Uterus (tissue), 4 donors: ENCODE data around the gene TRPV3. TPM values are rescaled to one million over a fixed set of nuclear protein-coding genes. Genes with fewer than 3 reads are reported as not detected.
"Not testable (repeated sequence)": the region's sequence is repeated elsewhere in the genome, so short reads cannot be mapped to it uniquely, and the experiment has no call there.

Source experiments
- DNase-seq, 2 donors: peaks; one replicate each; pipeline ENCODE4 v3.0.0-alpha.2; 2019 to 2020
- H3K27ac ChIP-seq, 2 donors: fragments of 200-600 bp; sonication (generic); 1 replicate in 1 of 2; 2 replicates in 1 of 2; pipeline ENCODE4 v1.5.1; 2016 to 2018
- H3K27me3 ChIP-seq, 2 donors: fragments of 200-600 bp; sonication (generic); one replicate each; pipeline ENCODE4 v1.5.1; 2018 to 2019; ENCODE audit warnings: control low read depth in 1 of 2
- H3K36me3 ChIP-seq, 2 donors: fragments of 200-600 bp; sonication (generic); one replicate each; pipeline ENCODE4 v1.5.1; 2019; ENCODE audit warnings: control low read depth in 1 of 2
- H3K4me1 ChIP-seq, 2 donors: fragments of 200-600 bp; sonication (generic); one replicate each; pipeline ENCODE4 v1.5.1; 2018 to 2019; ENCODE audit warnings: control low read depth in 1 of 2
- H3K4me3 ChIP-seq, 2 donors: fragments of 200-600 bp; sonication (generic); 1 replicate in 1 of 2; 2 replicates in 1 of 2; pipeline ENCODE4 v1.5.1; 2018 to 2019; ENCODE audit warnings: mild to moderate bottlenecking in 1 of 2
- H3K9me3 ChIP-seq, 2 donors: fragments of 200-600 bp; sonication (generic); one replicate each; pipeline ENCODE4 v1.5.1; 2019; ENCODE audit warnings: control low read depth in 1 of 2
- POLR2A ChIP-seq, 2 donors: fragments of 450-650 bp; IDR thresholded peaks; one replicate each; pipeline ENCODE4 v1.6.1; 2016; ENCODE audit warnings: antibody characterized with exemption in 2 of 2, mild to moderate bottlenecking in 1 of 2, moderate library complexity in 1 of 2
- intact Hi-C: fragments of 100-400 bp; cut with DNase I; formaldehyde crosslinking; loops from one replicate; pipeline ENCODE4 v1.15.1; 2023; ENCODE audit warnings: low total_unique reads
- total RNA-seq, 4 donors: library from RNA; depleted of rRNA in 3 of 4; stranded (reverse); fragments of >200 nt in 3 of 4; gene quantifications; one replicate each; pipeline versions ENCODE4 v1.1.0 to v1.2.4, GENCODE V29; 2014 to 2023
- TF ChIP-seq, protein P1 (sequence below), 4 experiments: fragments of 200-600 bp in 2 of 4; fragments of 450-650 bp in 2 of 4; sonication (generic) in 2 of 4; IDR thresholded peaks; one replicate each; pipeline ENCODE4 v1.5.1; 2016 to 2019; ENCODE audit warnings: antibody characterized with exemption in 4 of 4, mild to moderate bottlenecking in 2 of 4, moderate library complexity in 1 of 4
- donor health status: DM: yes; HTN: yes; CAD: no.

The TRPV3 gene
- total RNA-seq, 4 donors from 2014 or later = 0.88 to 1.5 TPM; not detected in 2

DNA sequence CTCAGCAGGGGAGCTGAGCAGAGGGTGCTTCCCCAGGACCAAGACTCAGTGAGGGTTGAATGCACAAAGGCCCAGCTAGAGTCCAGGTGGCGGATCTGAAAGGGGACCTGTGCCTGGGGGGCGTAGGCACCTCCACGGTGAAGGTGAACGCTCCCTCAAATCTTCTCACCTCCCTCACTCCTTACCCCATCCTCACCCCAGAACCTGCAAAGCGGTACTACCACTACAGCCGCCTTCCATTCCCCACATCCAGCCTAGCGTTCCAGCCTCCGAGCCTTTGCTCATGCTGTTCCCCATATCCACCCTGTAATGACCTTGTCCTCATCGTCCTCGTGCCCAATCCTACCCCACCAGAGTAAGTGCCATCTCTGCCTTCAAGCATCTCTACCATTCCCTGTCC lies 30.6 kb downstream of the TRPV3 start:
- Histone ChIP-seq H3K27ac (no peak overlapping the region), H3K9me3 (no peaks in the 10 kb centered on the region), H3K4me3 (no peak overlapping the region), H3K27me3 (no peaks in the 10 kb centered on the region), H3K4me1 (no peaks in the 10 kb centered on the region), H3K36me3 (no peaks in the 10 kb centered on the region)
- TF ChIP-seq, protein P1, sequence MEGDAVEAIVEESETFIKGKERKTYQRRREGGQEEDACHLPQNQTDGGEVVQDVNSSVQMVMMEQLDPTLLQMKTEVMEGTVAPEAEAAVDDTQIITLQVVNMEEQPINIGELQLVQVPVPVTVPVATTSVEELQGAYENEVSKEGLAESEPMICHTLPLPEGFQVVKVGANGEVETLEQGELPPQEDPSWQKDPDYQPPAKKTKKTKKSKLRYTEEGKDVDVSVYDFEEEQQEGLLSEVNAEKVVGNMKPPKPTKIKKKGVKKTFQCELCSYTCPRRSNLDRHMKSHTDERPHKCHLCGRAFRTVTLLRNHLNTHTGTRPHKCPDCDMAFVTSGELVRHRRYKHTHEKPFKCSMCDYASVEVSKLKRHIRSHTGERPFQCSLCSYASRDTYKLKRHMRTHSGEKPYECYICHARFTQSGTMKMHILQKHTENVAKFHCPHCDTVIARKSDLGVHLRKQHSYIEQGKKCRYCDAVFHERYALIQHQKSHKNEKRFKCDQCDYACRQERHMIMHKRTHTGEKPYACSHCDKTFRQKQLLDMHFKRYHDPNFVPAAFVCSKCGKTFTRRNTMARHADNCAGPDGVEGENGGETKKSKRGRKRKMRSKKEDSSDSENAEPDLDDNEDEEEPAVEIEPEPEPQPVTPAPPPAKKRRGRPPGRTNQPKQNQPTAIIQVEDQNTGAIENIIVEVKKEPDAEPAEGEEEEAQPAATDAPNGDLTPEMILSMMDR (IDR thresholded peaks at IDR 0.05) = no peak
- no peak for TF ChIP-seq POLR2A (IDR thresholded peaks at IDR 0.05)
- DNase-seq = no peak
- intact Hi-C loops = no loop called here

DNA sequence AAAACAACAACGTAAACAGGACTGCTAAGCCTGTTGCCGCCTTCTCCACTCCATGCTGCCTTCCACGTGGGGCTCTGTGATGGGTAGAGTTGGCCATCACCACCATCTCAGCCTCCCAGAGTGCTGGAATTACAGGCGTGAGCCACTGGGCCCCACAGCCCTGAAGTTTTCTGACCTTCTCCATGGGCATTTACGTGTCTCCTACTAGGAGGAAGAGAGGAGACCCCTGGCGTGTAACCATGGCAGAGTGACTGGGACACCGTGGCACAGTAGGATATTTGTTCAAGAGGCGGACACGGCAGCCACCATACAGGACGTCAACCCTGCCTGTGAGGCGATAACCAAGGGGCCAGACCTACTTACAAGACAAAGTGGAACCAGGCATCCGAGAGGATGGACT lies 31.1 kb downstream of the TRPV3 start:
- TF ChIP-seq POLR2A (IDR thresholded peaks at IDR 0.05) = no peak
- TF ChIP-seq, protein P1 (IDR thresholded peaks at IDR 0.05) = no peak
- intact Hi-C loops = no loop called here
- H3K27ac ChIP-seq = no peak overlapping the region
- no peaks in the 10 kb centered on the region for H3K4me1 ChIP-seq
- no peak overlapping the region for H3K4me3 ChIP-seq
- no peaks in the 10 kb centered on the region for H3K36me3 ChIP-seq
- no peaks in the 10 kb centered on the region for H3K27me3 ChIP-seq
- H3K9me3 ChIP-seq = no peaks in the 10 kb centered on the region
- DNase-seq = no peak

DNA sequence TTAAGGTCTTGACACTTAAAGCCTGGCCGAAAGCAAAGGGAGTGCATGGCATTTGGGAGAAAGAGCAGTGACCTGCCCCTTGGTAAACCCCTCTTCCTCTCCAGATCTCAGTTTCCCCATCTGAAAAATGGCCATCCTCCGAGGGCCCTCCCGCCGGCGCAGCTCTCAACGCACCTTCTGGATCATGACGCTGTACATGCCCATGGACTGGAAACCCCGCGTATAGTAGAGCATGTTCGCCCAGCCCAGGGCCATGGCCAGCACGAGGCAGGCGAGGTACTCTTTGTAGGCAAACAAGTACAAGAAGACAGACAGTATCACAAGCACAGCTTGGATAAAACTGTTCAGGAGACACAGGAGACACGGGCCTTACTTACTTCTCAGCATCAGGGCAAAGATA lies 33.6 kb downstream of the TRPV3 start:
- no peaks in the 10 kb centered on the region for H3K4me1 ChIP-seq
- no peak for TF ChIP-seq POLR2A (IDR thresholded peaks at IDR 0.05)
- TF ChIP-seq, protein P1 (IDR thresholded peaks at IDR 0.05) = no peak
- intact Hi-C loops = no loop called here
- no peak overlapping the region for H3K4me3 ChIP-seq
- H3K27ac ChIP-seq = no peak overlapping the region
- DNase-seq = no peak
- no peaks in the 10 kb centered on the region for H3K9me3 ChIP-seq
- H3K36me3 ChIP-seq = no peaks in the 10 kb centered on the region
- H3K27me3 ChIP-seq = no peaks in the 10 kb centered on the region

DNA sequence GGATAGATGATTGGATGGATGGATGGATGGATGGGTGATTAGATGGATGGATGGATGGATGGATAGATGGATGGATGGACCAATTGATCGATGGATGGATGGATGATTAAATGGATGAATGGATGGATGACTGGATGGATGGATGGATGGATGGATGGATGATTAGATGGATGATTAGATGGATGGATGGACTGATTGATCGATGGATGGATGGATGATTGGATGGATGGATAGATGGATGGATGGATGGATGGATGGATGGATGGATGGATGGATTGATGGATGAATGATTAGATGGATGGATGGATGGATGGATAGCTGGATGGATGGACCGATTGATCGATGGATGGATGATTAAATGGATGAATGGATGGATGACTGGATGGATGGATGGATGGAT lies 38.1 kb downstream of the TRPV3 start:
- intact Hi-C loops, H3K27ac ChIP-seq: not testable (repeated sequence)

DNA sequence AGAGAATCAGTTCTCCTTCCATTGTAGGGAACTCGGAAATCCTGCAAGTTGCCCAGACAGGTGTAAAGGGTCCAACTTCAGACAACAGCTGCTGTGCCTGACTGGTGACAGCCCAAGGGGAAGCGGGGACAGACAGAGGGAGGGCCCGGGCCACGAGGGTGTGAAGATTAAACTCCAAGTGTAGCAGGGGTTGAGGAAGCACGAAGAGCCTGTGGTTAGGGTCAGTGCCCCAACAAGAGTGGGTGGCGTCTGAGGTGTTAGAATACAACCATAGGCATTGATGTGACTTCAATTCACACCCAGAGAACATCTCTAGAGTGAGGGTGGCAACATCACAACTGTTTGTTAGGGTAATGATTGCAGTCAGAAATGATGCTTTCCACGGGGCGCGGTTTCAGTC lies 42.7 kb downstream of the TRPV3 start:
- no peaks in the 10 kb centered on the region for H3K9me3 ChIP-seq
- no peak overlapping the region for H3K27ac ChIP-seq
- H3K36me3 ChIP-seq = no peaks in the 10 kb centered on the region
- no peak overlapping the region for H3K4me3 ChIP-seq
- TF ChIP-seq POLR2A (IDR thresholded peaks at IDR 0.05) = no peak
- TF ChIP-seq, protein P1 (IDR thresholded peaks at IDR 0.05) = no peak
- intact Hi-C loops = no loop called here
- DNase-seq = no peak
- no peaks in the 10 kb centered on the region for H3K27me3 ChIP-seq
- peaks cover 0 to 5% of the 10 kb centered on the region in 2 donors for H3K4me1 ChIP-seq

More for the DNA sequence above, 38.1 kb downstream of the TRPV3 start:
- DNase-seq, H3K4me3 ChIP-seq, H3K4me1 ChIP-seq, H3K27me3 ChIP-seq, H3K9me3 ChIP-seq, H3K36me3 ChIP-seq: not testable (repeated sequence)

DNA sequence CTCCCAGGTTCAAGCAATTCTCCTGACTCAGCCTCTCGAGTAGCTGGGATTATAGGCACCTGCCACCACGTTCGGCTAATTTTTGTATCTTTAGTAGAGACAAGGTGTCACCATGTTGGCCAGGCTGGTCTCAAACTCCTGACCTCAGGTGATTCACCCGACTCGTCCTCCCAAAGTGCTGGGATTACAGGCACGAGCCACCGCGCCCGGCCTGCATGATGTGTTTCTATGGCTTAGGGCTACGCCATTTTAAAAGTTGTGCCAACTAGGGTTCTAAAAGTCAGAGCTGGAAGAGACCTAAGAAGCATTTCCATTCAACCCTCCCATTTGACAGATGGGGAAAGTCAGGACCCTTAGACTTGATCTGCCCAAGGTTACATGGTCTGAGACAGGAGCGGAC lies 43.4 kb downstream of the TRPV3 start:
- not testable (repeated sequence) for DNase-seq

More for the DNA sequence above, 43.4 kb downstream of the TRPV3 start:
- peak overlapping the region in 1 of 2 donors; percentile 75 for H3K27ac ChIP-seq
- H3K36me3 ChIP-seq, H3K9me3 ChIP-seq, H3K4me1 ChIP-seq, H3K4me3 ChIP-seq, H3K27me3 ChIP-seq, intact Hi-C loops: not testable (repeated sequence)
